SK-N-SH (cell line): ENCODE measurements around the gene ZNF614. TPM values are rescaled to one million over a fixed set of nuclear protein-coding genes. Genes with fewer than 3 reads are reported as not detected.
"Not testable (repeated sequence)": the region's sequence is repeated elsewhere in the genome, so short reads cannot be mapped to it uniquely, and the experiment has no call there.

Source experiments
- CTCF ChIA-PET: fragments of 300-600, 350-600 bp; formaldehyde crosslinking; extraction: SDS; loops from one replicate; lab custom pipeline; 2021; lab: Yijun Ruan, JAX
- POLR2A ChIA-PET: fragments of 350-600 bp; sonication (Branson Sonifier 250); formaldehyde crosslinking; extraction: SDS; loops from one replicate; lab custom pipeline; 2020; ENCODE audit warnings: antibody characterized with exemption, inconsistent platforms; lab: Yijun Ruan, JAX
- DNase-seq: peaks from one replicate; pipeline ENCODE4 v3.0.0; 2012
- H2AFZ ChIP-seq: fragments of 200-600 bp; sonication (generic); 2 replicates; pipeline ENCODE4 v1.8.1; 2016; ENCODE audit warnings: antibody characterized with exemption, mild to moderate bottlenecking, low read depth
- H3F3A ChIP-seq: fragments of 200-600 bp; sonication (generic); replicated peaks from 2 replicates; pipeline ENCODE3; 2016; ENCODE audit warnings: antibody characterized with exemption, mild to moderate bottlenecking; ENCODE audit not compliant: insufficient read depth
- H3K27ac ChIP-seq, 2 experiments: fragments of 200-500 bp in 1 of 2; fragments of 200-600 bp in 1 of 2; sonication (Bioruptor generic) in 1 of 2; sonication (generic), shearing (Covaris generic) in 1 of 2; 2 replicates each; pipeline versions ENCODE4 v1.5.1 to v1.6.1; 2014 to 2016; ENCODE audit warnings: low read depth in 2 of 2, inconsistent platforms in 1 of 2, low read length in 1 of 2, mild to moderate bottlenecking in 1 of 2, mixed read lengths in 1 of 2
- H3K27me3 ChIP-seq: fragments of 200-600 bp; sonication (generic), shearing (Covaris generic); 2 replicates; pipeline ENCODE4 v1.6.1; 2016; ENCODE audit warnings: mixed run types; ENCODE audit not compliant: insufficient read depth
- H3K36me3 ChIP-seq, 2 experiments: fragments of 200-500 bp in 1 of 2; fragments of 200-600 bp in 1 of 2; sonication (Bioruptor generic) in 1 of 2; sonication (generic) in 1 of 2; replicated peaks in 1 of 2; 2 replicates each; pipeline versions ENCODE3 to v1.5.1; 2014 to 2016; ENCODE audit warnings: low read length in 1 of 2, mild to moderate bottlenecking in 1 of 2; ENCODE audit not compliant: insufficient read depth in 2 of 2, control insufficient read depth in 1 of 2
- H3K4me1 ChIP-seq, 2 experiments: fragments of 200-500 bp in 1 of 2; fragments of 200-600 bp in 1 of 2; sonication (Bioruptor generic) in 1 of 2; sonication (generic), shearing (Covaris generic) in 1 of 2; 2 replicates each; pipeline versions ENCODE4 v1.5.1 to v1.6.1; 2014 to 2016; ENCODE audit warnings: low read depth in 1 of 2, low read length in 1 of 2, mixed run types in 1 of 2; ENCODE audit not compliant: insufficient read depth in 2 of 2, control insufficient read depth in 1 of 2
- H3K4me2 ChIP-seq: fragments of 200-600 bp; sonication (generic), shearing (Covaris generic); 2 replicates; pipeline ENCODE4 v1.6.1; 2017; ENCODE audit warnings: mixed run types
- H3K4me3 ChIP-seq, 2 experiments: fragments of 200-500 bp in 1 of 2; fragments of 200-600 bp in 1 of 2; sonication (Bioruptor generic) in 1 of 2; sonication (generic), shearing (Covaris generic) in 1 of 2; 2 replicates each; pipeline versions ENCODE4 v1.5.1 to v1.8.1; 2014 to 2016; ENCODE audit warnings: low read depth in 2 of 2, inconsistent platforms in 1 of 2, low read length in 1 of 2, mild to moderate bottlenecking in 1 of 2, mixed read lengths in 1 of 2, moderate library complexity in 1 of 2
- H3K79me2 ChIP-seq: fragments of 200-600 bp; sonication (generic); 2 replicates; pipeline ENCODE4 v1.8.1; 2017; ENCODE audit warnings: mild to moderate bottlenecking; ENCODE audit not compliant: insufficient read depth
- H3K9ac ChIP-seq: fragments of 200-600 bp; sonication (generic); 2 replicates; pipeline ENCODE4 v1.6.1; 2017; ENCODE audit warnings: mixed run types
- H3K9me2 ChIP-seq: fragments of 200-600 bp; sonication (generic); 2 replicates; pipeline ENCODE4 v1.6.1; 2017; ENCODE audit warnings: mixed run types
- H3K9me3 ChIP-seq: fragments of 200-600 bp; sonication (generic); 2 replicates; pipeline ENCODE4 v1.6.1; 2017; ENCODE audit warnings: mixed run types, mild to moderate bottlenecking, moderate library complexity
- H4K20me1 ChIP-seq: fragments of 200-600 bp; sonication (generic); 2 replicates; pipeline ENCODE4 v1.6.1; 2017; ENCODE audit warnings: mild to moderate bottlenecking, mixed run types; ENCODE audit not compliant: insufficient read depth
- CHD2 ChIP-seq: fragments of 150-350 bp; IDR thresholded peaks from 2 replicates; pipeline ENCODE4 v1.6.1; 2018; ENCODE audit warnings: low read length; ENCODE audit not compliant: partially characterized antibody
- ELF1 ChIP-seq: IDR thresholded peaks from 2 replicates; pipeline ENCODE4 v1.4.0; 2012
- EZH2phosphoT487 ChIP-seq: fragments of 200-600 bp; sonication (generic); IDR thresholded peaks from 2 replicates; pipeline ENCODE4 v1.6.1; 2017; ENCODE audit warnings: low read depth, mixed run types, mild to moderate bottlenecking, antibody characterized with exemption, moderate library complexity, borderline replicate concordance
- FOSL2 ChIP-seq: IDR thresholded peaks from 2 replicates; pipeline ENCODE4 v1.4.0; 2012; ENCODE audit warnings: low read depth, mild to moderate bottlenecking, moderate library complexity, borderline replicate concordance
- FOXM1 ChIP-seq: IDR thresholded peaks from 2 replicates; pipeline ENCODE4 v1.4.0; 2012; ENCODE audit warnings: low read depth, mild to moderate bottlenecking
- GABPA ChIP-seq: IDR thresholded peaks from 2 replicates; pipeline ENCODE4 v1.4.0; 2012; ENCODE audit warnings: low read depth, mild to moderate bottlenecking
- GATA2 ChIP-seq: sonication (generic); formaldehyde crosslinking; IDR thresholded peaks from 2 replicates; pipeline ENCODE4 v1.5.0; 2020; ENCODE audit warnings: mild to moderate bottlenecking, missing genetic modification reagents
- NFIC ChIP-seq: IDR thresholded peaks from 2 replicates; pipeline ENCODE4 v1.4.0; 2012; ENCODE audit warnings: borderline replicate concordance
- RAD21 ChIP-seq: IDR thresholded peaks from 2 replicates; pipeline ENCODE4 v1.6.1; 2012; ENCODE audit warnings: mild to moderate bottlenecking, low read length
- RFX5 ChIP-seq: IDR thresholded peaks from 2 replicates; pipeline ENCODE4 v1.6.1; 2012; ENCODE audit warnings: mild to moderate bottlenecking, improper control_type of control experiment, low read length
- SIN3A ChIP-seq: IDR thresholded peaks from 2 replicates; pipeline ENCODE4 v1.6.1; 2012; ENCODE audit warnings: low read depth, mild to moderate bottlenecking, low read length, moderate library complexity, borderline replicate concordance
- TAF1 ChIP-seq: IDR thresholded peaks from 2 replicates; pipeline ENCODE4 v1.6.1; 2012; ENCODE audit warnings: low read depth, mild to moderate bottlenecking, low read length, moderate library complexity, borderline replicate concordance
- TCF12 ChIP-seq: IDR thresholded peaks from 2 replicates; pipeline ENCODE4 v1.4.0; 2012
- TEAD4 ChIP-seq: IDR thresholded peaks from 2 replicates; pipeline ENCODE4 v1.4.0; 2012; ENCODE audit warnings: mild to moderate bottlenecking, borderline replicate concordance; ENCODE audit not compliant: insufficient read depth
- YY1 ChIP-seq: IDR thresholded peaks from 2 replicates; pipeline ENCODE4 v1.4.0; 2012; ENCODE audit warnings: low read depth, mild to moderate bottlenecking
- WGBS: methylation state at CpG from one replicate; pipeline ENCODE4 v1.1.6; 2017; ENCODE audit warnings: low lambda C conversion rate; 5-methylcytosine and 5-hydroxymethylcytosine counted together
- polyA plus RNA-seq, 3 experiments: library from polyadenylated mRNA; depleted of rRNA; stranded (reverse); fragments of >200 nt; gene quantifications; 2 replicates each; pipeline ENCODE4 v1.2.3, GENCODE V29; 2012
- TF ChIP-seq, protein P1 (sequence below): fragments of 150-350 bp; IDR thresholded peaks from 2 replicates; pipeline ENCODE4 v1.6.1; 2016; ENCODE audit warnings: mild to moderate bottlenecking, low read depth, low read length

ZNF614 gene
- polyA plus RNA-seq, 1 of the 3 experiments (the other 2 are of a cell fraction), result 2.8 TPM

DNA sequence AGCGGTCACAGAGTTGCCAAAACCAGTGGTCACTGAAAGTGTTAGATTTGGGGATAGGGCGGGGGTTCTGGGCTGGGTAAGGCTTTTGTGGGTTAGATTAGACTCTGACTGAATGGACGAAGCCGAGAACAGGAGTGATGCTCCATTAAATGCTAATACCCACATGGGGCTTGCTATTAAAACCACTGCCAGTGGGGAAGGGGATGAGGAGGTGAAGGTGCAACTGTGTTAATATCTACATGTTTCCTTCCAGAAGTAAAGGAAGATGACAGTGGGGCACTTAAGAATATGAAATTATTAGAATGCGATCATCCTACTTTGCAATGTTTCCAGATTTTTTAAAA is 573 bp upstream of the ZNF614 start:
- POLR2A ChIA-PET, result interaction anchor here (0.7 to 1.5 kb wide), 4 partner anchors 9 to 161 kb away, joined by 3 to 7 read pairs (median 4); partner anchors contain the start of genes ZNF432 and ZNF615
- 16% methylated on average over 5 of the region's 5 CpGs for WGBS

DNA sequence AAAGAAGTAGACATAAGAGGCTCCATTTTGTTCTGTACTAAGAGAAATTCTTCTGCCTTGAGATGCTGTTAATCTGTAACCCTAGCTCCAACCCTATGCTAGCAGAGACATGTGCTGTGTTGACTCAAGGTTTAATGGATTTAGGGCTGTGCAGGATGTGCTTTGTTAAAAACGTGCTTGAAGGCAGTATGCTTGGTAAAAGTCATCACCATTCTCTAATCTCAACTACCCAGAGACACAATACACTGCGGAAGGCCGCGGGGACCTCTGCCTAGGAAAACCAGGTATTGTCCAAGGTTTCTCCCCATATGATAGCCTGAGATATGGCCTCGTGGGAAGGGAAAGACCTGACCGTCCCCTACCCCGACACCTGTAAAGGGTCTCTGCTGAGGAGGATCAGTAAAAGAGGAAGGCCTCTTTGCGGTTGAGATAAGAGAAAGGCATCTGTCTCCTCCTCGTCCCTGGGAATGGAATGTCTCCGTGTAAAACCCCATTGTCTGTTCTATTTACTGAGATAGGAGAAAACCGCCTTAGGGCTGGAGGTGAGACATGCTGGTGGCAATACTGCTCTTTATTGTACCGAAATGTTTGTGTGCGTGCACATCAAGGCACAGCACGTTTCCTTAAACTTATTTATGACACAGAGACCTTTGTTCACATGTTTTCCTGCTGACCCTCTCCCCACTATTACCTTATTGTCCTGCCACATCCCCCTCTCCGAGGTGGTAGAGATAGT is 1.8 kb downstream of the ZNF614 start:
- H3F3A ChIP-seq, H3K27me3 ChIP-seq, H3K4me3 ChIP-seq, POLR2A ChIA-PET, H3K4me1 ChIP-seq, H3K9me2 ChIP-seq, H3K9ac ChIP-seq, DNase-seq, H3K4me2 ChIP-seq, H4K20me1 ChIP-seq, H3K27ac ChIP-seq, H2AFZ ChIP-seq: not testable (repeated sequence)
- Histone ChIP-seq H3K79me2 (peaks cover 22% of the 10 kb centered on the region), H3K36me3 (peaks cover 36 to 42% of the 10 kb centered on the region in 2 experiments), H3K9me3 (peaks cover 17% of the 10 kb centered on the region; the same call in 1 of the 2 replicates)
- CTCF ChIA-PET, result interaction anchor here (1.6 kb wide), 1 partner anchor 22 kb away, joined by 3 read pairs; the partner anchor contains the start of gene ZNF432
- 87% methylated on average over 15 of the region's 15 CpGs for WGBS

More for the DNA sequence above, 573 bp upstream of the ZNF614 start:
- Histone ChIP-seq H3F3A (peaks cover 9% of the 10 kb centered on the region), H2AFZ (peak overlapping the region; percentile 93), H3K9me2 (no peaks in the 10 kb centered on the region), H3K4me1 (no peaks in the 10 kb centered on the region; a peak in 2 of 4 replicates), H3K4me3 (peak overlapping the region; percentile 62 to 78), H3K36me3 (peaks cover 25 to 43% of the 10 kb centered on the region in 2 experiments), H3K9ac (peak overlapping the region; percentile 86), H3K4me2 (peak overlapping the region; percentile 74), H3K9me3 (peaks cover 35% of the 10 kb centered on the region; the same call in 1 of the 2 replicates), H3K27me3 (no peaks in the 10 kb centered on the region), H4K20me1 (no peaks in the 10 kb centered on the region), H3K27ac (peak overlapping the region; percentile 89 to 95), H3K79me2 (peaks cover 20% of the 10 kb centered on the region)
- TF ChIP-seq TEAD4 (no peak), NFIC (no peak)
- CTCF ChIA-PET, result no interaction called here
- peak; percentile 58 for DNase-seq

GRCh38 chr19:52024478-52024877 is 3.7 kb downstream of the ZNF614 start:
- H3K9me3 ChIP-seq, H2AFZ ChIP-seq, H3K27ac ChIP-seq, H3F3A ChIP-seq, H4K20me1 ChIP-seq, H3K4me1 ChIP-seq, CTCF ChIA-PET, H3K9ac ChIP-seq, H3K9me2 ChIP-seq, H3K27me3 ChIP-seq, DNase-seq, POLR2A ChIA-PET, H3K4me2 ChIP-seq: not testable (repeated sequence)
- Histone ChIP-seq H3K36me3 (peaks cover 54 to 61% of the 10 kb centered on the region in 2 experiments), H3K4me3 (peak overlapping the region in 1 of 2 experiments; percentile 6; a peak in 1 of 4 replicates), H3K79me2 (peaks cover 22% of the 10 kb centered on the region)
- 89% methylated on average over 4 of the region's 4 CpGs for WGBS

DNA sequence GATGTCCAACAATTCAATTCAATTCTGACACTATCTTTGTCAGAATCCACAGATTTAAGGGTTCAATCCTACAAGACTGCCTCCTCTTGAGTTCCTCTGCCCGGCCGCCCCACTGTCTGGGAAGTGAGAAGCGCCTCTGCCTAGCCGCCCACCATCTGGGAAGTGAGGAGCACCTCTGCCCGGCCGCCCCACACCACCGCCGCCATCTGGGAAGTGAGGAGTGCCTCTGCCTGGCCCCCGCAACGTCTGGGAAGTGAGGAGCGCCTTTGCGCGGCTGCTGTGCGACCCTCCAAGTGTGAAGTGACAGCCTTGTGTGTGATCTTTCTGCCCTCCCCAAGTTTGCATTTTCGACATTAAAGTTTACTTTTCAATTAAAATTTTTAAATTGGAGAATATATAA is 6.0 kb downstream of the ZNF614 start:
- 92% methylated on average over 15 of the region's 15 CpGs for WGBS
- H3K4me3 ChIP-seq, result no peak overlapping the region; a peak in 1 of 4 replicates
- H3K27ac ChIP-seq, result no peak overlapping the region
- peaks cover 16% of the 10 kb centered on the region for H3K79me2 ChIP-seq
- ChIA-PET CTCF (no interaction called here), POLR2A (no interaction called here)
- H3K9ac ChIP-seq, result no peak overlapping the region
- no peaks in the 10 kb centered on the region for H3K27me3 ChIP-seq
- no peaks in the 10 kb centered on the region for H4K20me1 ChIP-seq
- H3K36me3 ChIP-seq, result peaks cover 76 to 84% of the 10 kb centered on the region in 2 experiments
- H3K4me2 ChIP-seq, result no peak overlapping the region
- no peak overlapping the region for H2AFZ ChIP-seq
- no peaks in the 10 kb centered on the region; the same call in 1 of the 2 replicates for H3K9me3 ChIP-seq
- no peak for DNase-seq
- H3K4me1 ChIP-seq, result no peaks in the 10 kb centered on the region
- H3F3A ChIP-seq, result no peaks in the 10 kb centered on the region
- no peaks in the 10 kb centered on the region for H3K9me2 ChIP-seq
- no peak for TF ChIP-seq GATA2 (CRISPR knock-in tag)
- TF ChIP-seq SIN3A, result no peak
- no peak for TF ChIP-seq FOXM1
- no peak for TF ChIP-seq CHD2
- no peak for TF ChIP-seq ELF1
- TF ChIP-seq TCF12, result no peak
- TF ChIP-seq, protein P1, sequence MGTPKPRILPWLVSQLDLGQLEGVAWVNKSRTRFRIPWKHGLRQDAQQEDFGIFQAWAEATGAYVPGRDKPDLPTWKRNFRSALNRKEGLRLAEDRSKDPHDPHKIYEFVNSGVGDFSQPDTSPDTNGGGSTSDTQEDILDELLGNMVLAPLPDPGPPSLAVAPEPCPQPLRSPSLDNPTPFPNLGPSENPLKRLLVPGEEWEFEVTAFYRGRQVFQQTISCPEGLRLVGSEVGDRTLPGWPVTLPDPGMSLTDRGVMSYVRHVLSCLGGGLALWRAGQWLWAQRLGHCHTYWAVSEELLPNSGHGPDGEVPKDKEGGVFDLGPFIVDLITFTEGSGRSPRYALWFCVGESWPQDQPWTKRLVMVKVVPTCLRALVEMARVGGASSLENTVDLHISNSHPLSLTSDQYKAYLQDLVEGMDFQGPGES, result no peak
- TF ChIP-seq RFX5, result no peak
- no peak for TF ChIP-seq TAF1
- TF ChIP-seq RAD21, result no peak
- no peak for TF ChIP-seq GABPA
- TF ChIP-seq FOSL2, result no peak
- no peak for TF ChIP-seq EZH2phosphoT487
- no peak for TF ChIP-seq YY1
